HG03457 (cell line): ENCODE data around the gene ERLIN1.
"Not testable (repeated sequence)": the region's sequence is repeated elsewhere in the genome, so short reads cannot be mapped to it uniquely, and the experiment has no call there.

Source experiments
- ATAC-seq: cut with Tn5 transposase; IDR thresholded peaks from one replicate; pipeline ENCODE4 v1.9.1; 2021; ENCODE audit warnings: moderate number of reproducible peaks; ENCODE audit not compliant: unreplicated experiment

The ERLIN1 gene

DNA sequence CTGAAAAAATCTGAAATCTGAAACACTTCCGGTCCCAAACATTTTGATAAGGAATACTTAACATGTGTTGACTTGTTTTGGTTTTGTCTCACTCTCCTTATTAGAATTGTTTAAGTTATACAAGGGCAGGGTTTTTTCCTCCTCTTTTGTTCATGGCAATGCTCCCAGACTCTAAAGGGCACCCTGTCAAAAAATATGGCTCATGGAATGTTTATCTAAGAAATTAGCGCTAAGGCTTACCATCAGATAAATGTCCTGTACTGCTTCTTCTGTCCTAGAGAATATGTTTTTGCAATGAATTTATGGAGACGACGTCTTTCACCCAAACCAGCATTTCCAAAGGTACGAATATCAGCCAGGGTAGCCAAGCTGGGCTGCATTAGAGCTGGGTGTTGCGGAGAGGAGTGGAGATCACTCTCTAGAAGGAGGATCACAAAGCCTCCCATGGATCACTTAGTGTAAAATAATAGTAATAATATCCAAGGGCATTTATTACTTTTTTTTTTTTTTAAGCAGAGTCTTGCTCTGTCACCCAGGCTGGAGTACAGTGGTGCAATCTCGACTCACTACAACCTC lies 46.8 kb downstream of the ERLIN1 start:
- no peak for ATAC-seq

DNA sequence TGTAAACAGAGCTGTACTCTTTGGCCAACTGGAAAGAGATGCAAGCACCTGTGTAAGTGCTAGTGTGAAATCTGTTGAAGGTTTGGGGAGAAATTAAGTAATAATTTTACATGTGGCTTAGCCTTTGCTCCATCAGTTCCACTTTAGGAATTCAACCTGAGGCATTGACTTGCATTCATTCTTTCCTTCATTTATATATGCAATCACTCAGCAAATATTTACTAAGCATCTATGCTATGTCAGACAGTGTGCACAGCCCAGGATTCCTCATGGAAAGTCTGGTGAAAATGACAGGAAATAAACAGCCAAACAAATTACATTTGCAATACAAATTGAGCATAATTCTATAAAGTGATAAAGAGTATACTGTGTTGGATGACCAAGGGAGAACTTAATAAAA lies 50.3 kb downstream of the ERLIN1 start:
- ATAC-seq = no peak

DNA sequence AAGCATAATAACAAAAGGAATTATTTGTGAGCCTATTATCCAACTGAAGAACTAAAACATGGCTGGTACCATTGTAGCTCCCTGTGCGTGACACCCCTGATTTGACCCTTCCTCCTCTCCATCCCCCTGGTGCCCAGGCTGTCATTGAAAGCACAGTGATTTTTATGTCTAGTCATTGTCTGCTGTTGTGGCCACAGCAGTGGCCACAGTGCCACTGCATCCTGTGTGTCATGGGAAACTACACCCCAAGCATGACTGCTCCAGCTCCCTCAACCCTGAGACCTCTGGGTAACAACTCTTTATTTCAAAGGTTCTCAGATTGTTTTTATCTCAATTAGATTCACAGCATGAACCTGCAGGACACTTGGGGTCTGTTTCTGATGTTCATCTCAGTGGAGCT lies 52.0 kb downstream of the ERLIN1 start:
- no peak for ATAC-seq

DNA sequence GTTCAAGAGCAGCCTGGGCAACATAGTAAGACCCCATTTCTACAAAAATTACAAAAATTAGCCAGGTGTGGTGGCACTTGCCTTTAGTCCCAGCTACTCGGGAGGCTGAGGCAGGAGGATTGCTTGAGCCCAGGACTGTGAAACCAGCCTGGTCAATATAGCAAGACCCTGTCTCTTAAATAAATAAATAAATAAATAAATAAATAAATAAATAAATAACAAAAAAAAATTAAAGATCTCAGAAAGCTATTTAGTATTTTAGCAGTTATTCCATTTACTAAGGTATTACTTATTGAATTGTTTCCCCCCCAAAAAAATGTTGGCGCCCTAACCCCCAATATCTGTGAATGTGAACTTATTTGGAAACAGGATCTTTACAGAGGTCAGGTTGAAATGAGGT lies 53.4 kb downstream of the ERLIN1 start:
- no peak for ATAC-seq

DNA sequence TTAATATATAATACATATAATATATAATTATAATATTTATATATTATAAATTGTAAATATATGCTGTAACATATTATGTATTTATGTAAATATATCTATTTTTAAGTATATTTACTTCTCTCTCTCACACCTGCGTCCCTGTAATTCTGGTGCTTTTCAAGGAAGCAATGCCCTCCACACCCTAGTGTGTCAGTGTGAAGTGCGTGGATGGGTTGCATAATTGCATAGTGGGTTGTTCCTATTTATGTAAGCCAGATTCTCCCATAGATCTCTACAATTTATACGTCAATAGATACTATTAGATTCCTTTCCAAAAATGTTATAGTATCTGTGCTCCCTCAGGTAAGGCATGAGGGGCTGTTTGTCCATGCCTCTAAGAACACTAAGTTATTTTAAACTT lies 54.3 kb downstream of the ERLIN1 start:
- no peak for ATAC-seq

DNA sequence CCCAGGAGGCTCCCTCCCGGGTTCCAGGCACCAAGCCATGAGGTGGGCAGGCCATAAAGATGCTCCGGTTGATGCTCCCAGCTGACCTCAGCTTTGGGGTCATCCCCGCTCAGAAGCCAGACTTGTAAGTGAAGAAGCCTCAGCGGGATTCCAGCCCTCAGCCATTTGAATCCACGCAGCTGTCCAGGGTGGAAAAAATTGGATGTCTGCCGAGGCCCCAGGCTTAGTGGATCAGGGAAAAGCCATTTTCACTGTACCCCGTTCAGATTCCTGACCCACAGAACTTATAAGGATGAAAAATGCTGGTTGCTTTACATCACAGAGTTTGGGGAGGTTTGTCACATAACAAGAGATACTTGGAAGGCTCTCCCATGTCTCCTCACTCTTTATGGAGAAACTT lies 55.0 kb downstream of the ERLIN1 start:
- ATAC-seq = no peak

DNA sequence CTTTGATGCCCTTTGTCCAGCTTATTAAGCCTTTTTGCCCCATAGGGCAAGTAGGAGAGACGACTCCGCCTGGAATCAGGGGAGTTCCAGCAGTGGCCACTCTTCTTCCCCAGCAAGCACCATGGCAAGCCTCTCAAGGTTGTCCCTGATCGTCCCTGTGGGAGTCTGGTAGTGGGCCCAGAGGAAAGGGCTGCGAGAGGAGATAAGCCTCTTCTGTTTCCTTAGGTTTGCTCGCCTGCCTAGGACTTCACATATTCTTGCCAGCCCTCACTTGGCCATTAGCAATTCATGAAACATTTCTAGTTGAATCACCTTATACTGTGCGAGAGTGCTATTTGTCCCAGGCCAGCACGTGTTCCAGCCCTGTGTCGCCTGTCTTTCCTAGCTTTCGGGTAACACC lies 56.4 kb downstream of the ERLIN1 start:
- no peak for ATAC-seq

DNA sequence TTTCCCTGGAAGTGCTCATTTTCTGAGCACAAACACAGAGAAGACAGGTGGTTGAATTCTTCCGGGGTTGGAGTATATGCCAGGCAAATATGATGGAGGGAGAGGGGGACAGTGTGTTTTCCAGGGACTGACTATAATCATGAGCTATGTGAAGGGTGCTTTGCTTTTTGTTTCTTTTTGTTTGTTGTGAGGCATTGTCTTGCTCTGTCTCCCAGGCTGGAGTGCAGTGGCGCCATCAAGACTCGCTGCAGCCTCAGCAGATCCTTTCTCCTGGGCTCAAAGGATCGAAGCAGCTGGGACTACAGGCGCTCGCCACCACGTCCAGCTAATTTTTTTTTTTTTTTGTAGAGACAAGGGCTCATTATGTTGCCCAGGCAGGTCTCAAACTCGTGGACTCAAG lies 56.9 kb downstream of the ERLIN1 start:
- ATAC-seq = no peak

DNA sequence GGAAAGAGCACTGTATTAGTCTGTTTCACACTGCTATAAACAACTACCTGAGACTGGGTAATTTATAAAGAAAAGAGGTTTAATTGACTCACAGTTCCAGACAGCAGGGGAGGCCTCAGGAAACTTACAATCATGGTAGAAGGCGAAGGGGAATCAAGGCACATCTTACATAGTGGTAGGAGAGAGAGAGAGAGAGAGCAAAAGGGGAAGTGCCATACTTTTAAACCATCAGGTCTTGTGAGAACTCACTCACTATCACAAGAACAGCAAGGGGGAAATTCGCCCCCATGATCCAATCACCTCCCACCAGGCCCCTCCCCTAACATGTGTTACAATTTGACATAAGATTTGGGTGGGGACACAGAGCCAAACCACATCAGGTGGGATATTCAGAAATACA lies 60.5 kb downstream of the ERLIN1 start:
- not testable (repeated sequence) for ATAC-seq

DNA sequence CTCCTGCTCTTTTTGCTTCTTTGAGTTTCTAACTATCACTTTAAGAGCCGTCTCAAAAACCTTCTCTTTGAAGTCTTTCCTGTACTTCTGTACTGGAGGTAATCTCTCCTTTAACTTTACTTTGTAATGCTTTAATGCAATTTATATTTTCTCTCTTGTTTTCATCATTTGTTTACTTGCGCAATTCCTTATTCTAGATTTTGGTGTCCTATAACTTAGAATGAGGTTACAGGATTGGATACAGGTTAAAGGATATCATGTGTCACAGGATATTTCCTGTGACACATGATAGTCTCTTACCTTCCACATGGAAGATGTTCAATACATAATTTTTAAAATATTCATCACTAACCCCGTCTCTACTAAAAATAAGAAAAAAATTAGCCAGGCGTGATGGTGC lies 61.7 kb downstream of the ERLIN1 start:
- ATAC-seq = no peak

DNA sequence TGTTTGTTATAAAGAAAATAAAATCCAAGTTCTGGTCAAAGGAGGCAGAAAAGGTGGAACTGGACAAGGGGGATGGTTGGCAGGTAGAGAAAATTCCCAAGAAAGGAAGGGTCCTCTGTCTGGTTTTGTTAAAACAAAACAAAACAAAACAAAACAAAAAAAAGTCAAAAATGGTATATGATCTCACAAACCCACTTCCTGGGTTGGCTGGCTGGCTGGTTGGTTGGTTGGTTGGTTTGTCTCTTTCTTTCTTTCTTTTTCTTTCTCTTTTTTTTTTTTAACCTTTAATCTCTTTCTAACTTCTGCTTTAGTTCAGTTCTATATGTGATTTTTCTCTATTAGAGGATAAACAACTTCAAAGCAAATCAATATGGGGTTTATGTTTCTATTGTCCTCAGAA lies 63.0 kb downstream of the ERLIN1 start:
- ATAC-seq = no peak

DNA sequence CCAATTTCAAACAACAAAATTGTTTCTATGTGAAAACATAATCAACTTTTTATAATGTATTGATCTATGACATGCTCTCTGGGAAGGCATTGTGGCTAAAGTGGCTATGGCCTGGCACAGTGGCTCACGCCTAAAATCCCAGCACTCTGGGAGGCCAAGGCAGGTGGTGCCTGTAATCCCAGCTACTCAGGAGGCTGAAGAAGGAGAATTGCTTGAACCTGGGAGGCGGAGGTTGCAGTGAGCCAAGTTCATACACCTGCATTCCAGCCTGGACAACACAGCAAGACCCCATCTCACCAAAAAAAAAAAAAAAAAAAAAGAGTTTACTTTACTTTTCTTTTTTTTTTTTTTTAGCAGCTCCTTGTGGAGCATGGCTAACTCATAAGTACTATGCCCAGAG lies 65.3 kb downstream of the ERLIN1 start:
- no peak for ATAC-seq

DNA sequence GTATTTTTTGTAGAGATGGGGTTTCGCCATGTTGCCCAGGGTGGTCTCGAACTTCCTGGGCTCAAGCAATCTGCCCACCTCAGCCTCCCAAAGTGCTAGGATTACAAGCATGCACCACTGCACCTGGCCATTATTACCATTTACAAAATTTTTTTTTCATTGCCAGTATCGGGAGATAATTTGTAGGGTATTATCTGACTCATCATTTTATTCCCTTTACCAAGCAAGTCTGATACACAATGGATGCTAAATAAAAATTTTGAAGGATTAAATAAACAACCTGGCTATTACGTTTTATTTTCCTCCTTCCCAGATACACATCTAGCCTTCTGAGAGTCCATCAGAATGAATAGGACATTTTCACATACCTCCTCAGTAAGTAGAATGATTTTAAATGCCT lies 66.1 kb downstream of the ERLIN1 start:
- ATAC-seq = no peak

DNA sequence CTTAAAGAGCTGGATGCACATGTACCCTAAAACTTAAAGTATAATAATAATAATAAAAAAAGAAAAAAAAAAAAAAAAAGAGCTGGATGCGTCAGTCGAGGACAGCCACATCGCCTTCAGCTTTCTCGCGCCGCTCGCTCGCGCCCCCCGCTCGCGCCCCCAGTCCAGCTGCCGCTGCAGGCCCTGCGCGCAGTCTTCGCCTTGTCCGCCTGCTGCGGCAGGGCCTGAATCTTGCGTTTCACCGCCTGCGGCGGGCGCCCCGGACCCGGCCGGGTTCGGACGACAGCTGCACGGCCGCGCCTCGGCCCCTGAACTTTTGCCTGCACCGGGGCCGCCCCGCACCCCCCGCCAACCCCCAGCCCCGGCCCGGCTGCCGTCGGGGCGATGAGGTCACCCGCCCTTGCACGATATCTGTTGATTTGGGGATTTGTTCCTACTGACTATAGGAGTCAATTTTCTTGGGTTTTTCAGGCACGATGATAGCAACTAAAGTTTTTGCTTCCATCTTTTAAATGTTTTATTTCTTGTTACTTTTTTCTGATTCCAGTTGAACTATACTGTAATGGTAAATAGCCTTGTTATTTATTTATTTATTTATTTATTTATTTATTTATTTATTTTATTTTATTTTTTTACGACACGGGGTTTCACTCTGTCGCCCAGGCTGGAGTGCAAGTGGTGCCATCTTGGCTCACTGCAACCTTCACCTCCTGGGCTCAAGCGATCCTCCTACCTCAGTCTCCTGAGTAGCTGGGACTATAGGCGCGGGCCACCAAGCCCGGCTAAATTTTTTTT lies 70.7 kb downstream of the ERLIN1 start:
- ATAC-seq = no peak

DNA sequence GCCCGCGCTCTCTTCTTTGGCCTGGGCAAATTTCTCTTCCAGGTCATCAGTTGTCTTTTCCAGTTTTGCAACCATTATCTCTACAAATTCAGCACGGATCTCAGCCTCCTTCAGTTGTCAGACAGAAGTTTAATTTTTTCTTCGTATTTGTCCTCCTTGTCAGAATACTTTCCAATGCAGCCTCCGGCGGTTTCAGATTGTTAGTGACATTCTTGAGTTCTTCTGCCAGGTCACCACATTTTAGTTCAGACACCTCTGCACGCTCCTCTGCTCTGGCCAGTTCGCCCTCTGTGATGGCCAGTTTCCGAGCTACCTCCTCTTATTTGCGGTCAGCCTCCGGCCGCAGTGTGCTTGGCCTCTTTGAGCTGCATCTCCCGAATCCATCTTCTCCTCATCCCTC lies 71.4 kb downstream of the ERLIN1 start:
- no peak for ATAC-seq

DNA sequence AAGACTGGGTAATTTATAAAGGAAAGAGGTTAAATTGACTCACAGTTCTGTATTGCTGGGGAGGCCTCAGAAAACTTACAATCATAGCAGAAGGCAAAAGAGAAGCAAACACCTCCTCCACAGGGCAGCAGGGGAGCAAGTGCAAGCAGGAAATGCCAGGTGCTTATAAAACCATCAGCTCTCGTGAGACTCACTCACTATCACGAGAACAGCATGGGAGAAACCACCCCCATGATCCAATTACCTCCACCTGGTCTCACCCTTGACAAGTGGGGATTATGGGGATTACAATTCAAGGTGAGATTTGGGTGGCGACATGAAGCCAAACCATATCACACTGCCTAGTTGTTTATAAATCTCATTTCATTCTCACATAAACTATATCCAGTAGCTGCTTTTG lies 76.2 kb downstream of the ERLIN1 start:
- no peak for ATAC-seq

DNA sequence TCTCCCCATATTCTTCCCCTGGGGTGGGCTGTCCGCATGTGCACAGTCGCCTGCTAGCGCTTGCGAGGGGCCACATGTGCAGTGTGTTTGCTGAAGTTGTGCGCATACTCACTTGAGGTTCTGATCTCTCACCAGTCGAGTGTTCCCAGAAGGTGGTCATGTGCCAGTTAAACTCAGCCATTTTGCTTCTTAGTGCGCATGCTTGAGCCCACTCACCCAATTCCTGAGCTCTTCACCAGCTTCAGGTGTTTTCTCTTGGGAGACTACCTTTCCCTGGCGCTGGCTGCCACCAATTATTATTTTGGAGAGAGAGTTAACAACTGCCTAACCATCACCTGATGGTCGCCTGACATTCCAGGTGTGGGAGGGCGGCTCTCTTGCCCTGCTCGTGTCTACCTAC lies 79.0 kb downstream of the ERLIN1 start:
- no peak for ATAC-seq

DNA sequence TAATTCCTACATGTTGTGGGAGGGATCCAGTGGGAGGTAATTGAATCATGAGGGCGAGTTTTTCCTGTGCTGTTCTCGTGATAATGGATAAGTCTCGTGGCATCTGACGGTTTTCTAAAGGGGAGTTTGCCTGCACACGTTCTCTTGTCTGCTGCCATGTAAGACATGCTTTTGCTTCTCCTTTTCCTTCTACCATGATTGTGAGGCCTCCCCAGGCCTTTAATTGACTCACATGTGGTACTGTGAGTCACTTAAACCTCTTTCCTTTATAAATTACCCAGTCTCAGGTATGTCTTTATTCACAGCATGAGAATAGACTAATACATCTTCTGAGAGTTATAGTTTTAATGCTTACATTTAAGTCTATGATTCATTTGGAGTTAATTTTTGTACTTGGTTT lies 81.5 kb downstream of the ERLIN1 start:
- no peak for ATAC-seq

DNA sequence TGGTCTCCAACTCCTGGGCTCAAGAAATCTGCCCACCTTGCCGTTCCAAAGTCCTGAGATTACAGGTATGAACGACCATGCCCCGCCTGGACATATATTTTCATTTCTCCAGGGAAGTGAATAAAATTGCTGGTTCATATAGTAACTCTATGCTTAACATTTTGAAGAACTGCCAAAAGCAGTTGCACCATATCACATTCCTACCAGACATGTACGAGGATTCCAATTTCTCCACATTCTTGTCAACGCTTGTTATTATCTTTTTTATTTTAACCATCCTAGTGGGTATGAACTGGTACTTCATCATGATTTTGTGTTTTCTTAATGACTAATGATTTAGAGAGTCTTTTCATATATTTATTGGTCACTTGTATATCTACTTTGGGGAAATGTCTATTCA lies 82.2 kb downstream of the ERLIN1 start:
- no peak for ATAC-seq

DNA sequence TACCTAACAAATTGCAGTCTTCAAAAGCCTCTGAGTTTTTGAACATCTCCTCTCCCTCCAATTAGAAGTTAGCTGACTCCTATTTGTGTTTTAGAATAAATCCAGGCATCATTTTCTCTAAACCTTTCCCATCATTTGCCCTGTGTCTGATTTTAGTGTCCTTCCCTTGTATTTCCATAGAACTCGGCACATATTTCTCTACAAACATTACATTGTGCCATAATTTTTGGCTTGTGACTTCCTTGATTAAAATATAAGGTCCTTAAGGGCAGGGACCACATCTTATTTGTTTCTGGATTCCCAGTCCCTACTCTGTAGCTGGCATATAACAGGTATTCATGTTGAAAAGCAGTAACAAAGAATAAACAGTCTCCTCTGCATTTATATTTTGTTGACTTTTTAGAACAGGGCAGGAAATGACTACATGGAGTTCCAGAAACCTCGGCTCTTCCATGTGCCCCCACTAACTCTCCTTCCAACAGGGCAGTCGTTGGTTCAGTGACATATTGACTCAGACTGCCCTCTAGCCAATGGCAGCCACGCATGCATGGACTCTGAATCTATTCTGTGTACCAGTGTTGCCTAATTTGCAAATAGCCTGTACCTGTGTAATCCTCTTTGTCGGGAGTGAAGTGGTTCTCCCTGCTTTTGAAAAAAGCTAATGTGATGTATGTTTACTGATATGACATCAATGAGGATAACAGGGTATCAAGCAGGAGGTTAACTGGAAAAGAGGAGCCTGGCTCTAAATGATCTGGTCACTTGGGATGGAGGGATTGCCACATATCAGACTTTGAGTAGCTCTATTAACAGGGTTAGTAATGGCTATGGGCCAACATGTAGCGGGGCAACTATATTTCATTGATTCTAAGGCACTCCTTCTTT lies 84.4 kb downstream of the ERLIN1 start:
- no peak for ATAC-seq

DNA sequence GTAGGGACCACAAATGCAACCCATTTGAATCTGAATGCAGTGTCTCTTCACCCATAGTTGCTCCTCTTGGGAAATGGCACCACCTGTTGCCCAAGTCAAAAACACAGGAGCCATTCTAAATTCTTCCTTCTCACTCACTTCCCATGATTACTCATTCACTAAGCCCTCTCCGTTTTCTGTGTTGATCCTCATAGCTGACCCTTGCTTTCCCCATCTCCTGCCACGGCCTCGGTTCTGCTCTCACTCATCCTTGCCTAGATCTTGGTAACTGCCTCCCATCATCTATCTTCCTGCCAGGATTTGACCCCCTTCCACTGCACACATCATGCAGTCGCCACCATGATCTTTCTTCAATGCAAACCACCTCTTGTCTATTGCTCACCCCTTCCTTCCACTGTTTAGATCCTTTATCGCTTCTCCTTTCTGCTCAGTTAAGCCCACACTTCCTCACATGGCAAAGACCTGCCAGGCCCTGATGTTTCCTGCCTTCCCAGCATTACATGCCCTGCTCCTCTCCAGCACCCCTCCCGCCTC lies 85.1 kb downstream of the ERLIN1 start:
- no peak for ATAC-seq
